HL-60 (cell line): ENCODE results near the gene ADAMTS20.

Experiments used
- DNase-seq, 2 experiments: peaks; one replicate each; pipeline ENCODE4 v3.0.0-alpha.2; 2010 to 2020; ENCODE audit warnings: low read depth in 1 of 2, low spot score in 1 of 2
- H3K27ac ChIP-seq: fragments of 250-450 bp; sonication (Bioruptor Pico); replicated peaks from 2 replicates; pipeline ENCODE4 v1.5.1; 2020; ENCODE audit warnings: mild to moderate bottlenecking, moderate library complexity
- H3K27me3 ChIP-seq: fragments of 250-450 bp; sonication (Bioruptor Pico); 2 replicates; pipeline ENCODE4 v1.5.1; 2021; ENCODE audit warnings: mild to moderate bottlenecking, moderate library complexity; ENCODE audit not compliant: insufficient read depth, poor library complexity, severe bottlenecking
- H3K4me3 ChIP-seq: replicated peaks from 2 replicates; pipeline ENCODE4 v1.5.1; 2011; ENCODE audit warnings: mild to moderate bottlenecking, control low read depth, low read length; ENCODE audit not compliant: insufficient read depth
- CTCF ChIP-seq: IDR thresholded peaks from one replicate; pipeline ENCODE4 v1.5.1; 2011; ENCODE audit warnings: low read length, control low read depth, inconsistent platforms; ENCODE audit not compliant: insufficient read depth
- GABPA ChIP-seq: IDR thresholded peaks from 2 replicates; pipeline ENCODE4 v1.6.1; 2012; ENCODE audit warnings: low read depth
- POLR2AphosphoS5 ChIP-seq: IDR thresholded peaks from 2 replicates; pipeline ENCODE4 v1.6.1; 2012; ENCODE audit warnings: low read depth
- REST ChIP-seq: IDR thresholded peaks from 2 replicates; pipeline ENCODE4 v1.6.1; 2012; ENCODE audit warnings: low read depth; ENCODE audit not compliant: insufficient replicate concordance
- SPI1 ChIP-seq: IDR thresholded peaks from 2 replicates; pipeline ENCODE4 v1.6.1; 2012; ENCODE audit warnings: low read depth, mild to moderate bottlenecking, borderline replicate concordance

ADAMTS20 gene

GRCh38 chr12:43571885-43572284 lies 19.9 kb upstream of the ADAMTS20 start:
- no peak for TF ChIP-seq POLR2AphosphoS5
- H3K27ac ChIP-seq = no peak overlapping the region
- H3K27me3 ChIP-seq = no peaks in the 10 kb centered on the region
- no peak overlapping the region for H3K4me3 ChIP-seq
- DNase-seq = no peak

- DNase-seq = no peak
- no peak overlapping the region for H3K4me3 ChIP-seq
- TF ChIP-seq REST (no peak), SPI1 (no peak), CTCF (no peak), GABPA (no peak), POLR2AphosphoS5 (no peak)
- H3K27me3 ChIP-seq = peaks cover 18% of the 10 kb centered on the region
- H3K27ac ChIP-seq = no peak overlapping the region
Measured at GRCh38 chr12:43556057-43556456, 4.1 kb upstream of the ADAMTS20 start.

GRCh38 chr12:43551279-43551970 lies 578 bp downstream of the ADAMTS20 start:
- no peak for TF ChIP-seq SPI1
- no peak for TF ChIP-seq CTCF
- no peak for TF ChIP-seq REST
- no peak for TF ChIP-seq POLR2AphosphoS5
- TF ChIP-seq GABPA = no peak
- no peak for DNase-seq
- peaks cover 20% of the 10 kb centered on the region for H3K27me3 ChIP-seq
- H3K27ac ChIP-seq = no peak overlapping the region
- no peak overlapping the region for H3K4me3 ChIP-seq

- DNase-seq = no peak
- peaks cover 20% of the 10 kb centered on the region for H3K27me3 ChIP-seq
- H3K4me3 ChIP-seq = no peak overlapping the region
- TF ChIP-seq SPI1 (no peak), GABPA (no peak), POLR2AphosphoS5 (no peak), CTCF (no peak), REST (no peak)
- H3K27ac ChIP-seq = no peak overlapping the region
Measured at GRCh38 chr12:43550831-43551271, 1.2 kb downstream of the ADAMTS20 start.
